GM12878 (cell line): ENCODE measurements around the gene NRP2. TPM values are rescaled to one million over a fixed set of nuclear protein-coding genes. Genes with fewer than 3 reads are reported as not detected.

Source experiments
- ATAC-seq: fragments of 200-7000 bp; cut with Tn5 transposase; 3 replicates; pipeline ENCODE4 v1.9.1; 2020; ENCODE audit warnings: mild to moderate bottlenecking, moderate library complexity
- BruUV-seq: library from RNA; stranded (reverse); fragments of 400-500 nt; replicated peaks from 2 replicates; lab custom pipeline; 2021; lab: Mats Ljungman, UMichigan
- CTCF ChIA-PET: fragments of 300-600 bp; sonication (Branson Sonifier 250); formaldehyde crosslinking; extraction: SDS; loops from one replicate; lab custom pipeline; 2021; ENCODE audit warnings: inconsistent platforms; lab: Yijun Ruan, JAX
- POLR2A ChIA-PET: fragments of 350-600 bp; formaldehyde crosslinking; extraction: SDS; loops from one replicate; lab custom pipeline; 2021; ENCODE audit warnings: inconsistent platforms; lab: Charles Lee
- RAD21 ChIA-PET: fragments of 300-600 bp; sonication (Branson Sonifier 250); formaldehyde crosslinking; loops from one replicate; lab custom pipeline; 2023; ENCODE audit warnings: antibody characterized with exemption; ENCODE audit not compliant: unreplicated experiment; lab: Charles Lee
- SMC1A ChIA-PET: fragments of 300-600 bp; sonication (Branson Sonifier 250); formaldehyde crosslinking; loops from one replicate; lab custom pipeline; 2023; ENCODE audit not compliant: unreplicated experiment, uncharacterized antibody; lab: Charles Lee
- DNase-seq: peaks from one replicate; pipeline ENCODE4 v3.0.0-alpha.2; 2011; ENCODE audit warnings: low read depth, low spot score
- FAIRE-seq: peaks from 3 replicates; lab custom pipeline; 2011; peaks lifted over from hg19 to GRCh38; lab: Jason Lieb, UNC
- H2AFZ ChIP-seq: 2 replicates; pipeline ENCODE4 v1.6.0; 2011; ENCODE audit warnings: low read depth, low read length, control low read depth; ENCODE audit not compliant: control insufficient read depth
- H3K27ac ChIP-seq: 2 replicates; pipeline ENCODE4 v1.5.1; 2011; ENCODE audit warnings: control low read depth; ENCODE audit not compliant: control insufficient read depth, insufficient read depth
- H3K27me3 ChIP-seq, 2 experiments: replicated peaks in 1 of 2; 2 replicates each; pipeline versions ENCODE4 v1.6.0 to v1.6.1; 2011; ENCODE audit warnings: low read length in 1 of 2; ENCODE audit not compliant: control insufficient read depth in 2 of 2, insufficient read depth in 2 of 2
- H3K36me3 ChIP-seq, 2 experiments: 2 replicates each; pipeline ENCODE4 v1.5.1; 2011; ENCODE audit warnings: low read length in 1 of 2; ENCODE audit not compliant: control insufficient read depth in 2 of 2, insufficient read depth in 2 of 2
- H3K4me1 ChIP-seq: 2 replicates; pipeline ENCODE4 v1.6.1; 2011; ENCODE audit warnings: mild to moderate bottlenecking, low read length, moderate library complexity, mixed read lengths; ENCODE audit not compliant: control insufficient read depth, insufficient read depth
- H3K4me2 ChIP-seq: 2 replicates; pipeline ENCODE4 v1.6.0; 2011; ENCODE audit warnings: control low read depth; ENCODE audit not compliant: control insufficient read depth, insufficient read depth
- H3K4me3 ChIP-seq: fragments of 200-600 bp; sonication (generic); 2 replicates; pipeline ENCODE4 v1.5.1; 2016
- H3K79me2 ChIP-seq: 2 replicates; pipeline ENCODE4 v1.6.0; 2011; ENCODE audit warnings: low read length; ENCODE audit not compliant: control insufficient read depth, insufficient read depth
- H3K9ac ChIP-seq: 2 replicates; pipeline ENCODE4 v1.8.0; 2011; ENCODE audit warnings: low read length, control low read depth, mixed read lengths; ENCODE audit not compliant: control insufficient read depth, insufficient read depth
- H3K9me3 ChIP-seq: replicated peaks from 3 replicates; pipeline ENCODE4 v1.5.1; 2011; ENCODE audit warnings: mild to moderate bottlenecking, low read length; ENCODE audit not compliant: control insufficient read depth, insufficient read depth
- H4K20me1 ChIP-seq: 2 replicates; pipeline ENCODE4 v1.6.0; 2011; ENCODE audit not compliant: control insufficient read depth, insufficient read depth
- E2F8 ChIP-seq: fragments of 450-650 bp; IDR thresholded peaks from 2 replicates; pipeline ENCODE4 v1.6.1; 2018; ENCODE audit warnings: mild to moderate bottlenecking, low read depth, moderate library complexity; ENCODE audit not compliant: partially characterized antibody
- JUNB ChIP-seq: IDR thresholded peaks from 2 replicates; pipeline ENCODE4 v1.6.1; 2016; ENCODE audit warnings: antibody characterized with exemption, mild to moderate bottlenecking
- ZBED1 ChIP-seq: IDR thresholded peaks from 2 replicates; pipeline ENCODE4 v1.6.1; 2016; ENCODE audit warnings: borderline replicate concordance
- ZNF274 ChIP-seq: IDR thresholded peaks from one replicate; pipeline ENCODE4 v1.8.0; 2011; ENCODE audit not compliant: insufficient read length, insufficient read depth
- WGBS: methylation state at CpG from one replicate; pipeline ENCODE4 v1.1.6; 2016; ENCODE audit warnings: low lambda C conversion rate; ENCODE audit not compliant: insufficient replicate concordance, insufficient coverage; ENCODE audit errors: missing lambda C conversion rate; 5-methylcytosine and 5-hydroxymethylcytosine counted together
- in situ Hi-C: fragments of 300-500 bp; cut with MboI; formaldehyde crosslinking; loops from 9 replicates; pipeline ENCODE4 v1.14.3; 2018; ENCODE audit warnings: mixed read lengths
- intact Hi-C: fragments of 100-400 bp; cut with micrococcal nuclease; formaldehyde crosslinking; loops from one replicate; pipeline ENCODE4 v1.14.2; 2022; ENCODE audit not compliant: unreplicated experiment
- polyA plus RNA-seq, 11 experiments: library from polyadenylated mRNA; depleted of rRNA in 4 of 11; unstranded in 6 of 11; stranded (reverse) in 5 of 11; fragments of >200 nt; fragmentation: Nextera tagmentation in 4 of 11; fragmentation: Illumina TruSeq in 1 of 11; extraction: Ambion mirVana in 4 of 11; extraction: Trizol in 1 of 11; gene quantifications; 1 replicate in 1 of 11; 2 replicates in 10 of 11; pipeline versions ENCODE4 v1.2.1 to v1.2.3, GENCODE V29; 2011 to 2016; ENCODE audit warnings: inconsistent platforms in 2 of 11, missing spikeins in 2 of 11, low read depth in 1 of 11
- total RNA-seq, 4 experiments: library from RNA; depleted of rRNA in 3 of 4; stranded (reverse); fragments of >200 nt in 3 of 4; fragmentation: Illumina TruSeq in 1 of 4; extraction: Trizol in 1 of 4; gene quantifications; 2 replicates each; pipeline versions ENCODE4 v1.2.1 to v1.2.3, GENCODE V29; 2013 to 2021

Gene NRP2
- total and polyA plus RNA-seq, 10 of the 15 experiments (the other 5 are each of a cell fraction or from before 2014, with no cell fraction given), result 0.06 to 1.2 (median 0.46) TPM

- H4K20me1 ChIP-seq, result no peaks in the 10 kb centered on the region
- H3K27me3 ChIP-seq, result no peaks in the 10 kb centered on the region
- in situ Hi-C loops, result no loop called here
- 64% methylated on average over 15 of the region's 15 CpGs for WGBS
- RAD21 ChIA-PET, result no interaction called here
- no peaks in the 10 kb centered on the region for H3K4me1 ChIP-seq
- no peak overlapping the region for H3K4me2 ChIP-seq
- CTCF ChIA-PET, result no interaction called here
- FAIRE-seq (no peak), ATAC-seq (no peak), DNase-seq (no peak)
- H2AFZ ChIP-seq, result no peak overlapping the region
- H3K9ac ChIP-seq, result no peak overlapping the region
- intact Hi-C loops, result no loop called here
- SMC1A ChIA-PET, result no interaction called here
- no TSS peak for BruUV-seq
- no peaks in the 10 kb centered on the region for H3K79me2 ChIP-seq
- no peaks in the 10 kb centered on the region for H3K9me3 ChIP-seq
- no peak overlapping the region for H3K4me3 ChIP-seq
- TF ChIP-seq ZBED1 (no peak), JUNB (no peak), ZNF274 (no peak), E2F8 (no peak)
- TF ChIP-seq, all 136 proteins: peak for 0
- H3K27ac ChIP-seq, result no peak overlapping the region
- no peaks in the 10 kb centered on the region for H3K36me3 ChIP-seq
- POLR2A ChIA-PET, result no interaction called here
Measured at GRCh38 chr2:205738117-205738968, 56.0 kb downstream of the NRP2 start.
